ENCODE measurements around the gene TNNT1. TPM values are rescaled to one million over a fixed set of nuclear protein-coding genes. Genes with fewer than 3 reads are reported as not detected.

The TNNT1 gene
- total RNA-seq, 2 donors from 2014 or later, result 8.5 to 87.9 TPM

DNA sequence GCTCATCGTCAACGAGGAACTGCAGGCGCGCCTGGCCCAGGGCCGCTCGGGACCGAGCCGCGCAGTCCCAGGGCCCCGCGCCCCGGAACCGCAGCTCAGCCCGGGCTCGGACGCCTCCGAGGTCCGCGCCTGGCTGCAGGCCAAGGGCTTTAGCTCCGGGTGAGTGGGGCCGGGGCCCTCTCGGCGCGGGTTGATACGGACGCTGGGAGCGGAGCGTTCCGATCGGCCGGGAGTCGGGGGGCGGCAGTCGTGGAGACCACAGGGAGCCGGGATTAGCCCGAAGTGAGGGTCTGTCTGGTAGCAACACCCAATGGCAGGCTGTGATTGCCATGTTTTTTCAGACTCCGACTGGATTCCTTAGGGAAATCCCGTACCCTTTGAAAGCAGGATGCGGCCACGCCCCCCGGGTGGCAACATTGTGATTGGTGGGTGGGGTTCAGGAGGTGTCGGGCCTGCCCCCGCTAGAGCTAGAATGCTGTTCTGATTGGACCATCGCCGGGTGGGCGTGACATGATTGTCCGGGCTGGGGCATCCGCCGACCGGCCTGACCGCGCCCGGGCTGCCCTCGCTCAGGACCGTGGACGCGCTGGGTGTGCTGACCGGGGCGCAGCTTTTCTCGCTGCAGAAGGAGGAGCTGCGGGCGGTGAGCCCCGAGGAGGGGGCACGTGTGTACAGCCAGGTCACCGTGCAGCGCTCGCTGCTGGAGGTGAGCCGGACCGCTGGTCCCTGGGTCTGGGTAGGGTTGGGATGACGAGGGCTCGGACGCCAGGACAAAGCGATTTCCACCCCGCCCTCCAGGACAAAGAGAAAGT lies 62.1 kb downstream of the TNNT1 start:
- Histone ChIP-seq H3K4me3 (peak overlapping the region; percentile 25 to 36), H3K4me1 (replicated peaks) (peaks cover 4% of the 10 kb centered on the region), H3K9me3 (no peaks in the 10 kb centered on the region), H3K36me3 (peaks cover 5 to 9% of the 10 kb centered on the region in 2 donors), H3K27ac (peak overlapping the region; percentile 36 to 38), H3K27me3 (replicated peaks; ENCODE audit: insufficient read depth) (no peaks in the 10 kb centered on the region)
- DNase-seq (ENCODE audit: low spot score), result peak; percentile 92
- 10% methylated on average over 74 of the region's 74 CpGs for WGBS
- intact Hi-C loops (cut with DNase I), result no loop called here
- TF ChIP-seq POLR2A (IDR thresholded peaks at IDR 0.05), result peak; percentile 16
- TF ChIP-seq POLR2AphosphoS5 (IDR thresholded peaks at IDR 0.05), result peak; percentile 88
- TF ChIP-seq, protein P1, sequence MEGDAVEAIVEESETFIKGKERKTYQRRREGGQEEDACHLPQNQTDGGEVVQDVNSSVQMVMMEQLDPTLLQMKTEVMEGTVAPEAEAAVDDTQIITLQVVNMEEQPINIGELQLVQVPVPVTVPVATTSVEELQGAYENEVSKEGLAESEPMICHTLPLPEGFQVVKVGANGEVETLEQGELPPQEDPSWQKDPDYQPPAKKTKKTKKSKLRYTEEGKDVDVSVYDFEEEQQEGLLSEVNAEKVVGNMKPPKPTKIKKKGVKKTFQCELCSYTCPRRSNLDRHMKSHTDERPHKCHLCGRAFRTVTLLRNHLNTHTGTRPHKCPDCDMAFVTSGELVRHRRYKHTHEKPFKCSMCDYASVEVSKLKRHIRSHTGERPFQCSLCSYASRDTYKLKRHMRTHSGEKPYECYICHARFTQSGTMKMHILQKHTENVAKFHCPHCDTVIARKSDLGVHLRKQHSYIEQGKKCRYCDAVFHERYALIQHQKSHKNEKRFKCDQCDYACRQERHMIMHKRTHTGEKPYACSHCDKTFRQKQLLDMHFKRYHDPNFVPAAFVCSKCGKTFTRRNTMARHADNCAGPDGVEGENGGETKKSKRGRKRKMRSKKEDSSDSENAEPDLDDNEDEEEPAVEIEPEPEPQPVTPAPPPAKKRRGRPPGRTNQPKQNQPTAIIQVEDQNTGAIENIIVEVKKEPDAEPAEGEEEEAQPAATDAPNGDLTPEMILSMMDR (IDR thresholded peaks at IDR 0.05), result no peak

DNA sequence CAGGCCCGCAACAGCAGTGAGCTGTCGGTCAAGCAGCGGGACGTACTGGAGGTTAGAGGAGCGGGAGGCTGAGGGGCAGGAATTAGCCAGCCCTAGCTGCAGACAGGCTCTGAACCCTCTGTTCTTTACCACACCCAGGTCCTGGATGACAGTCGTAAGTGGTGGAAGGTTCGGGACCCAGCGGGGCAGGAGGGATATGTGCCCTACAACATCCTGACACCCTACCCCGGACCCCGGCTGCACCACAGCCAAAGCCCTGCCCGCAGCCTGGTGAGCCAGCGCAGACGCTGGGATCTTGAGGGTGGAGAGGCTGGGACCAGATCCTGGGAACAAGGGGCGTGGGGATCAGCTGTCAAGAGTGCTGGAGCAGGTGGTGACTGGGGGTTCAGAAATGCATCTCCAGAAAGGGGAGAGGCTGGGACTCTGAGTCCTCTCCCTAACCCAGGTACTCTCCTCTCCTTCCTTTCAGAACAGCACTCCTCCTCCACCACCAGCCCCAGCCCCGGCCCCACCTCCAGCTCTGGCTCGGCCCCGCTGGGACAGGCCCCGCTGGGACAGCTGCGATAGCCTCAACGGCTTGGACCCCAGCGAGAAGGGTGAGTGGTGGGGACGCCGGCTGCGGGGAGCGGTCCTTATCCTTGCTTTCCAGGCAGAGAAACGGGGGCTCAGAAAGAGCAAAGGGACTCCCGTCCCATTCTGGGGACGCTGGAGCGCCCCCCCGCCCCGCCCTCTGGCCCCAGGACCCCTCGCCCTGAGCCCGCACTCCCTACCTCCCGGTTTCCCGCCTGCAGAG lies 62.9 kb downstream of the TNNT1 start:
- DNase-seq (ENCODE audit: low spot score), result no peak
- WGBS, result 38% methylated on average over 33 of the region's 35 CpGs
- Histone ChIP-seq H3K27ac (peak overlapping the region in 1 of 2 donors; percentile 38), H3K36me3 (peaks cover 0 to under 1% of the 10 kb centered on the region in 2 donors), H3K4me1 (replicated peaks) (peaks cover 4% of the 10 kb centered on the region), H3K9me3 (no peaks in the 10 kb centered on the region), H3K4me3 (peak overlapping the region; percentile 25 to 36), H3K27me3 (replicated peaks; ENCODE audit: insufficient read depth) (no peaks in the 10 kb centered on the region)
- intact Hi-C loops (cut with DNase I), result no loop called here
- TF ChIP-seq POLR2A (IDR thresholded peaks at IDR 0.05) (no peak), POLR2AphosphoS5 (IDR thresholded peaks at IDR 0.05) (no peak)
- TF ChIP-seq, protein P1 (IDR thresholded peaks at IDR 0.05), result no peak

DNA sequence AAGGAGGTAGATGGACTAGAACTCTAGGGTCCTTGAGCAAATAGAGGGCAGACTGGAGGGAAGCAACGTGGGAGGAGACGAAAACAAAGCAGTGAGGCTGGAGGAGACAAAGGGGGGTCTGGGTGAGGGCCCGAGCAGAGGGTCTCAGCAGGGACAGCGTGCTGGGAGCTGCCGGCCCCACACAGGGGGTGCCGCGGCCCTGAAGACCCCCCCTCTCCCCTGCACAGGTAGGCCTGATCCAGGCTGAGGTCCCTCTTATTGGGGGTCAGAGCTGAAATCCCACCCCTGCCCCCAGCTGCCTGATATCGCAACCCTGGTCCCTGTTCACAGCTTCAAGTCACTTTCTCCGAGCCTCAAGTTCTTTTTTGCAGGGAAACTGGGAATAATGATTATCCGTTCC lies 64.6 kb downstream of the TNNT1 start:
- Histone ChIP-seq H3K9me3 (no peaks in the 10 kb centered on the region), H3K4me1 (replicated peaks) (peaks cover 4% of the 10 kb centered on the region), H3K36me3 (no peaks in the 10 kb centered on the region), H3K27me3 (replicated peaks; ENCODE audit: insufficient read depth) (no peaks in the 10 kb centered on the region), H3K27ac (no peak overlapping the region), H3K4me3 (no peak overlapping the region)
- WGBS, result 83% methylated on average over 10 of the region's 10 CpGs
- intact Hi-C loops (cut with DNase I), result no loop called here
- no peak for TF ChIP-seq POLR2A (IDR thresholded peaks at IDR 0.05)
- TF ChIP-seq POLR2AphosphoS5 (IDR thresholded peaks at IDR 0.05), result no peak
- TF ChIP-seq, protein P1 (IDR thresholded peaks at IDR 0.05), result no peak
- no peak for DNase-seq (ENCODE audit: low spot score)

DNA sequence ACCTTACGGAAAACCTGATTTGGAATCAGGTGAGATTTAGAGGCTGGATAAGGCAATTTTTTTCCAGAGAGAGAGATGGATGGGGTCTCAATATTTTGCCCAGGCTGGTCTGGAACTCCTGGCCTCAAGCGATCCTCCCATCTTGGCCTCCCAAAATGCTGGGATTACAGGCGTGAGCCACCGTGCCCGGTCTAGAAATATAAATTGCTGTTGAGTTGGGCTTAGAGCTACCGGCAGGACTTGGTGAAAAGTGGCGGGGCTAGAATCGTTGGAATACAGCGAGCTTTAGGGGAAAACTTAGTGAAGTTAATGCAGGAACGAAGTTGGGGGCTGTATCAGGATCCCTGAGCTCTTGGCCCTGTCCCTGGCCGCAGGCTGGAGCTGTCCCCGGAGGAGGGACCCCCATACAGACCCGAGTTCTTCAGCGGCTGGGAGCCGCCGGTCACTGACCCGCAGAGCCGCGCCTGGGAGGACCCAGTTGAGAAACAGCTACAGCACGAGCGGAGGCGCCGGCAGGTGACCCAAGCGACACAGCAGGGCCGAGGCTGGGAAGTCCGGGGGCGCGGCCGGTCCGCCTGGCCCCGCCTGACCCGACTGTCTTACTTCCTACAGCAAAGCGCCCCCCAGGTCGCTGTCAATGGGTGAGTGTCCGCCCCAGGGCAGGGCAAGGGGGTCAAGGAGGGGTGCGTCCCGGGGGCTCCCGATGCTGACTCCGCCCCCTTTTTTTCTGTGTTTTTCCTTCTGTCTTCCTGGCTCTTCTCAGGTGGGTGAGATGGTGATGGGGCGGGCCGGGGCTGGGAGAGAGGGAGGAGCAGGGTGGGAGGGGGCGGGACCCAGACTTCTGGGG lies 65.8 kb downstream of the TNNT1 start:
- DNase-seq (ENCODE audit: low spot score), result no peak
- peaks cover 4% of the 10 kb centered on the region for H3K4me1 ChIP-seq (replicated peaks)
- 63% methylated on average over 36 of the region's 42 CpGs for WGBS

More for the DNA sequence above, 65.8 kb downstream of the TNNT1 start:
- no peak overlapping the region for H3K4me3 ChIP-seq
- H3K27me3 ChIP-seq (replicated peaks; ENCODE audit: insufficient read depth), result no peaks in the 10 kb centered on the region
- intact Hi-C loops (cut with DNase I), result no loop called here
- H3K27ac ChIP-seq, result no peak overlapping the region
- no peaks in the 10 kb centered on the region for H3K9me3 ChIP-seq
- no peaks in the 10 kb centered on the region for H3K36me3 ChIP-seq
- TF ChIP-seq, protein P1 (IDR thresholded peaks at IDR 0.05), result no peak
- TF ChIP-seq POLR2A (IDR thresholded peaks at IDR 0.05) (no peak), POLR2AphosphoS5 (IDR thresholded peaks at IDR 0.05) (no peak)

Small RNA genes lying within 50 kb of the gene (microRNA-seq; reads per million reads assigned to microRNA genes)
- not detected for gene MIR7975

Small RNA genes lying within 50 kb of the gene (small RNA-seq; reads per million reads assigned to genes)
- 0 reads per million in 2 donors for gene MIR7975
- gene RF01210, result 0 reads per million in 2 donors

Other genes with a start within 250 kb of the TNNT1 start
- under 1 TPM in 1 of 2 donors, not detected in 1; 0.34 TPM for gene NCR1, start 243.1 kb downstream of the TNNT1 start, total RNA-seq
- gene NLRP7, start 201.7 kb downstream of the TNNT1 start, total RNA-seq, result 1 to 10 TPM in 1 of 2 donors, not detected in 1; 7.6 TPM
- 10 to 100 TPM; 18.5 to 22.4 TPM for gene NLRP2, start 182.8 kb downstream of the TNNT1 start, total RNA-seq
- gene GP6, start 110.9 kb downstream of the TNNT1 start, total RNA-seq, result under 1 TPM; 0.23 to 0.27 TPM
- 10 to 100 TPM; 29.8 to 32.8 TPM for gene RDH13, start 86.1 kb downstream of the TNNT1 start, total RNA-seq
- gene EPS8L1, start 73.3 kb downstream of the TNNT1 start, total RNA-seq, result 10 to 100 TPM; 36.8 to 62.8 TPM
- gene PPP1R12C, start 31.6 kb downstream of the TNNT1 start, total RNA-seq, result 100 to 1,000 TPM in 1 of 2 donors, 10 to 100 TPM in 1; 67.8 to 164 TPM
- 10 to 100 TPM in 1 of 2 donors, not detected in 1; 12.4 TPM for gene TNNI3, start 8.5 kb upstream of the TNNT1 start, total RNA-seq
- gene DNAAF3, start 17.4 kb upstream of the TNNT1 start, total RNA-seq, result 10 to 100 TPM in 1 of 2 donors, under 1 TPM in 1; 0.55 to 16.1 TPM
- gene SYT5, start 31.1 kb upstream of the TNNT1 start, total RNA-seq, result 1 to 10 TPM in 1 of 2 donors, not detected in 1; 4.3 TPM
- gene PTPRH, start 60.3 kb upstream of the TNNT1 start, total RNA-seq, result 1 to 10 TPM in 1 of 2 donors, not detected in 1; 4.0 TPM
- 10 to 100 TPM in 1 of 2 donors, 1 to 10 TPM in 1; 1.5 to 10.8 TPM for gene TMEM86B, start 79.6 kb upstream of the TNNT1 start, total RNA-seq
- gene PPP6R1, start 109.8 kb upstream of the TNNT1 start, total RNA-seq, result 100 to 1,000 TPM in 1 of 2 donors, 10 to 100 TPM in 1; 49.5 to 112 TPM
- gene HSPBP1, start 130.9 kb upstream of the TNNT1 start, total RNA-seq, result 10 to 100 TPM; 33.6 to 36.0 TPM
- 10 to 100 TPM in 1 of 2 donors, 1 to 10 TPM in 1; 1.4 to 10.9 TPM for gene BRSK1, start 134.8 kb upstream of the TNNT1 start, total RNA-seq
- gene TMEM150B, start 176.1 kb upstream of the TNNT1 start, total RNA-seq, result not detected
- 10 to 100 TPM; 17.8 to 32.3 TPM for gene KMT5C, start 190.7 kb upstream of the TNNT1 start, total RNA-seq
- gene COX6B2, start 205.5 kb upstream of the TNNT1 start, total RNA-seq, result 10 to 100 TPM in 1 of 2 donors, not detected in 1; 10.2 TPM
- gene GARIN5B, start 214.1 kb upstream of the TNNT1 start, total RNA-seq, result 1 to 10 TPM in 1 of 2 donors, not detected in 1; 1.5 TPM
- gene IL11, start 221.3 kb upstream of the TNNT1 start, total RNA-seq, result 1 to 10 TPM in 1 of 2 donors, not detected in 1; 2.0 TPM
- gene TMEM190, start 227.6 kb upstream of the TNNT1 start, total RNA-seq, result not detected
- gene TMEM238, start 235.1 kb upstream of the TNNT1 start, total RNA-seq, result 100 to 1,000 TPM in 1 of 2 donors, 10 to 100 TPM in 1; 19.6 to 116 TPM
- gene RPL28, start 236.7 kb upstream of the TNNT1 start, total RNA-seq, result 100 to 1,000 TPM; 439 to 554 TPM

Measured in prostate gland (tissue), 2 donors.